Smooth muscle cell (in vitro differentiated cells): ENCODE results near the gene LY6G5B. TPM values are rescaled to one million over a fixed set of nuclear protein-coding genes. Genes with fewer than 3 reads are reported as not detected.

Experiments used
- DNase-seq: peaks from one replicate; lab custom pipeline; 2025; ENCODE audit not compliant: unreplicated experiment; lab: John Stamatoyannopoulos, UW
- H2AFZ ChIP-seq: fragments of 200-600 bp; sonication (generic); 2 replicates; pipeline ENCODE4 v1.6.0; 2016; ENCODE audit warnings: antibody characterized with exemption, low read depth, mild to moderate bottlenecking
- H3F3A ChIP-seq: fragments of 200-600 bp; sonication (generic); 2 replicates; pipeline ENCODE4 v1.6.0; 2017; ENCODE audit warnings: antibody characterized with exemption, low read depth
- H3K27ac ChIP-seq: fragments of 200-600 bp; sonication (generic); 2 replicates; pipeline ENCODE4 v1.5.1; 2016; ENCODE audit warnings: low read depth, mild to moderate bottlenecking
- H3K27me3 ChIP-seq: fragments of 200-600 bp; sonication (generic); 2 replicates; pipeline ENCODE4 v1.6.1; 2016; ENCODE audit warnings: low read depth, mild to moderate bottlenecking
- H3K36me3 ChIP-seq: fragments of 200-600 bp; sonication (generic); 2 replicates; pipeline ENCODE4 v1.5.1; 2016; ENCODE audit warnings: low read depth
- H3K4me1 ChIP-seq: fragments of 200-600 bp; sonication (generic); 2 replicates; pipeline ENCODE4 v1.5.1; 2016; ENCODE audit warnings: low read depth
- H3K4me2 ChIP-seq: fragments of 200-600 bp; sonication (generic); 2 replicates; pipeline ENCODE4 v1.6.0; 2016; ENCODE audit warnings: mild to moderate bottlenecking
- H3K4me3 ChIP-seq: fragments of 200-600 bp; sonication (generic); 2 replicates; pipeline ENCODE4 v1.5.1; 2016; ENCODE audit warnings: mild to moderate bottlenecking
- H3K79me2 ChIP-seq: fragments of 200-600 bp; sonication (generic); 2 replicates; pipeline ENCODE4 v1.6.0; 2016; ENCODE audit warnings: low read depth, mild to moderate bottlenecking
- H3K9ac ChIP-seq: fragments of 200-600 bp; sonication (generic); 2 replicates; pipeline ENCODE4 v1.6.0; 2016; ENCODE audit warnings: low read depth
- H3K9me3 ChIP-seq: fragments of 200-600 bp; sonication (generic); replicated peaks from 2 replicates; pipeline ENCODE4 v1.5.1; 2016; ENCODE audit warnings: low read depth
- H4K20me1 ChIP-seq: fragments of 200-600 bp; sonication (generic); 2 replicates; pipeline ENCODE4 v1.6.0; 2016; ENCODE audit warnings: low read depth
- CTCF ChIP-seq: fragments of 200-600 bp; sonication (generic); IDR thresholded peaks from 2 replicates; pipeline ENCODE4 v1.5.1; 2017; ENCODE audit warnings: borderline replicate concordance, mild to moderate bottlenecking, antibody characterized with exemption; ENCODE audit not compliant: insufficient read depth, poor library complexity, severe bottlenecking
- WGBS: methylation state at CpG from one replicate; pipeline ENCODE4 v1.1.7; 2016; ENCODE audit warnings: low lambda C conversion rate; 5-methylcytosine and 5-hydroxymethylcytosine counted together
- polyA plus RNA-seq: library from polyadenylated mRNA; unstranded; fragments of >200 nt; fragmentation: Nextera tagmentation; extraction: Ambion mirVana; gene quantifications from 2 replicates; pipeline ENCODE4 v1.2.1, GENCODE V29; 2016
- total RNA-seq: library from RNA; depleted of rRNA; stranded (reverse); fragments of >200 nt; gene quantifications from 2 replicates; pipeline ENCODE4 v1.2.3, GENCODE V29; 2014

The LY6G5B gene
- total and polyA plus RNA-seq, 2 experiments from 2014 or later: 1.5 to 5.6 TPM

GRCh38 chr6:31691564-31692108, 21.9 kb downstream of the LY6G5B start:
- H3K4me3 ChIP-seq: no peak overlapping the region
- no peak overlapping the region for H3K4me2 ChIP-seq
- no peak overlapping the region for H3K9ac ChIP-seq
- no peaks in the 10 kb centered on the region for H3K27me3 ChIP-seq
- H3K4me1 ChIP-seq: no peaks in the 10 kb centered on the region
- H3K79me2 ChIP-seq: no peaks in the 10 kb centered on the region
- H2AFZ ChIP-seq: no peak overlapping the region
- 96% methylated on average over 12 of the region's 12 CpGs for WGBS
- TF ChIP-seq CTCF: no peak
- no peaks in the 10 kb centered on the region for H3K36me3 ChIP-seq
- H3F3A ChIP-seq: no peaks in the 10 kb centered on the region
- DNase-seq: no peak
- H3K9me3 ChIP-seq: no peaks in the 10 kb centered on the region
- no peak overlapping the region for H3K27ac ChIP-seq
- no peaks in the 10 kb centered on the region for H4K20me1 ChIP-seq

- no peaks in the 10 kb centered on the region for H3K9me3 ChIP-seq
- 92% methylated on average over 4 of the region's 4 CpGs for WGBS
- no peaks in the 10 kb centered on the region for H4K20me1 ChIP-seq
- no peak overlapping the region for H3K4me2 ChIP-seq
- no peak overlapping the region for H3K27ac ChIP-seq
- no peaks in the 10 kb centered on the region for H3K79me2 ChIP-seq
- no peak for DNase-seq
- no peak overlapping the region for H2AFZ ChIP-seq
- no peak overlapping the region for H3K4me3 ChIP-seq
- H3K27me3 ChIP-seq: no peaks in the 10 kb centered on the region
- no peaks in the 10 kb centered on the region for H3K4me1 ChIP-seq
- H3F3A ChIP-seq: no peaks in the 10 kb centered on the region
- H3K9ac ChIP-seq: no peak overlapping the region
- no peaks in the 10 kb centered on the region for H3K36me3 ChIP-seq
- no peak for TF ChIP-seq CTCF
These were observed 22.6 kb downstream of the LY6G5B start for GRCh38 chr6:31692353-31692752.

DNA sequence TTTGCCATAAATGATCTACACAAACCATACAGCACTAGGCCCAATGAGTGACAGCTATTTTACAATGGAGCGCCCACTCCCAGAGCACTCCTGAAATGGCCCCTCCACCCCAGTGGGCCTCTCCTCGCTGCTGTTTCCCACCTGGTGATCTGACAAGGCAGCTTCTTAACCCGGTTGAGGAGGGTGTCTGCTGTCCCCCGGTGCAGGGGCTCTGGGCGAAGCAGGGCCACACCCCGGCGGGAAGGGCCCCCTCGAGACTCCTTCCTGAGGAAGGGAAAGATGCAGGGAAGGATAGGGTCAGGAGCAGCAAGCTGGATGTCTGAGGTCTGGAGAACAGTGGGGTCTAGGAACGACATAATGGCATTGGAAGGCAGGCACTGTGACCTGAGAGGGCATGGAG, 23.1 kb downstream of the LY6G5B start:
- Histone ChIP-seq H2AFZ (no peak overlapping the region), H3K79me2 (no peaks in the 10 kb centered on the region), H3F3A (no peaks in the 10 kb centered on the region), H3K4me1 (no peaks in the 10 kb centered on the region), H3K4me3 (no peak overlapping the region), H4K20me1 (no peaks in the 10 kb centered on the region), H3K27me3 (no peaks in the 10 kb centered on the region), H3K27ac (no peak overlapping the region), H3K36me3 (no peaks in the 10 kb centered on the region), H3K9me3 (no peaks in the 10 kb centered on the region), H3K9ac (no peak overlapping the region), H3K4me2 (no peak overlapping the region)
- WGBS: 98% methylated on average over 9 of the region's 9 CpGs
- no peak for DNase-seq
- TF ChIP-seq CTCF: no peak

DNA sequence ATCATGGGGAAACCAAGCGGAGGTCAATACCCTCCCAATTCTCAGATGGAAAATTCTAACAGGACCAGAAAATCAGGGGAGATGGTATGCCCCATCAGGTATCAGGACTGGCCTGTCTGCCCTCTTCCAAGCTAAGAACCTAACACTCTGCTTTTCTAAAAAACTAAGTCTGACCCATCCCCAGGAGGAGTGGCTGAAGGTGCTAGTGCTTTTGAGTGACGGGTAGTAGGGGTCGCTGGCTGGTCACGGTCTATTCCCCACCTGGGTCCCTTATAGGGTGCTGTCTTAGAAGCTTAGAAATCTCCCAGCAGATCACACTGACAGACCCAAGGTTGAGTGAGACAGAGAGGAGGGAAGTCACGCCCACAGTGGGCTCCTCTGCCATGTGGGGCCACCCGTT, 23.8 kb downstream of the LY6G5B start:
- Histone ChIP-seq H4K20me1 (no peaks in the 10 kb centered on the region), H3K36me3 (no peaks in the 10 kb centered on the region), H2AFZ (no peak overlapping the region), H3K9ac (no peak overlapping the region), H3K4me2 (no peak overlapping the region), H3F3A (no peaks in the 10 kb centered on the region), H3K79me2 (no peaks in the 10 kb centered on the region), H3K9me3 (no peaks in the 10 kb centered on the region), H3K27me3 (no peaks in the 10 kb centered on the region), H3K4me3 (no peak overlapping the region), H3K27ac (no peak overlapping the region), H3K4me1 (no peaks in the 10 kb centered on the region)
- WGBS: over 99% methylated on average over 6 of the region's 6 CpGs
- no peak for DNase-seq
- no peak for TF ChIP-seq CTCF
